Measurements from ENCODE around the gene CALD1.

CALD1 gene

GRCh38 chr7:134787720-134788119, 8.3 kb downstream of the CALD1 start:
- no peak for DNase-seq (ENCODE audit: low read depth, low spot score)

GRCh38 chr7:134788191-134788590, 8.8 kb downstream of the CALD1 start:
- no peak for DNase-seq (ENCODE audit: low read depth, low spot score)

GRCh38 chr7:134789967-134790685, 10.7 kb downstream of the CALD1 start:
- DNase-seq (ENCODE audit: low read depth, low spot score): peak; percentile 63

GRCh38 chr7:134792968-134793367, 13.5 kb downstream of the CALD1 start:
- DNase-seq (ENCODE audit: low read depth, low spot score): no peak

GRCh38 chr7:134795231-134795630, 15.8 kb downstream of the CALD1 start:
- no peak for DNase-seq (ENCODE audit: low read depth, low spot score)

- DNase-seq (ENCODE audit: low read depth, low spot score): no peak
Measured at GRCh38 chr7:134798155-134798554, 18.7 kb downstream of the CALD1 start.

GRCh38 chr7:134799377-134799776, 19.9 kb downstream of the CALD1 start:
- no peak for DNase-seq (ENCODE audit: low read depth, low spot score)

GRCh38 chr7:134802762-134803161, 23.3 kb downstream of the CALD1 start:
- DNase-seq (ENCODE audit: low read depth, low spot score): no peak

GRCh38 chr7:134804351-134804750, 24.9 kb downstream of the CALD1 start:
- DNase-seq (ENCODE audit: low read depth, low spot score): no peak

- no peak for DNase-seq (ENCODE audit: low read depth, low spot score)
Measured at GRCh38 chr7:134804854-134805253, 25.4 kb downstream of the CALD1 start.

GRCh38 chr7:134806197-134806596, 26.8 kb downstream of the CALD1 start:
- no peak for DNase-seq (ENCODE audit: low read depth, low spot score)

- DNase-seq (ENCODE audit: low read depth, low spot score): no peak
Measured at GRCh38 chr7:134809616-134810015, 30.2 kb downstream of the CALD1 start.

- DNase-seq (ENCODE audit: low read depth, low spot score): no peak
Measured at GRCh38 chr7:134811765-134812164, 32.3 kb downstream of the CALD1 start.

- no peak for DNase-seq (ENCODE audit: low read depth, low spot score)
Measured at GRCh38 chr7:134813663-134814396, 34.4 kb downstream of the CALD1 start.

- no peak for DNase-seq (ENCODE audit: low read depth, low spot score)
Measured at GRCh38 chr7:134814730-134815364, 35.4 kb downstream of the CALD1 start.

- no peak for DNase-seq (ENCODE audit: low read depth, low spot score)
Measured at GRCh38 chr7:134818613-134819345, 39.3 kb downstream of the CALD1 start.

GRCh38 chr7:134819401-134819800, 40.0 kb downstream of the CALD1 start:
- DNase-seq (ENCODE audit: low read depth, low spot score): no peak

GRCh38 chr7:134820295-134820694, 40.9 kb downstream of the CALD1 start:
- DNase-seq (ENCODE audit: low read depth, low spot score): no peak

- DNase-seq (ENCODE audit: low read depth, low spot score): no peak
Measured at GRCh38 chr7:134820778-134821177, 41.3 kb downstream of the CALD1 start.

GRCh38 chr7:134823400-134823799, 44.0 kb downstream of the CALD1 start:
- DNase-seq (ENCODE audit: low read depth, low spot score): no peak

- DNase-seq (ENCODE audit: low read depth, low spot score): no peak
Measured at GRCh38 chr7:134825666-134826065, 46.2 kb downstream of the CALD1 start.

- no peak for DNase-seq (ENCODE audit: low read depth, low spot score)
Measured at GRCh38 chr7:134826105-134826504, 46.7 kb downstream of the CALD1 start.

All from ELF-1 (cell line).